HepG2 (cell line): Measurements from ENCODE around the gene SLC2A13. TPM values are rescaled to one million over a fixed set of nuclear protein-coding genes. Genes with fewer than 3 reads are reported as not detected.
A peak's percentile ranks its signal among the peaks of the same experiment; 100 is the strongest.
"Not testable (repeated sequence)": the region's sequence is repeated elsewhere in the genome, so short reads cannot be mapped to it uniquely, and the experiment has no call there.

Source experiments
- ATAC-seq: fragments of 200-7000 bp; cut with Tn5 transposase; 3 replicates; pipeline ENCODE4 v1.9.1; 2020; ENCODE audit warnings: mild to moderate bottlenecking, moderate library complexity
- BruUV-seq: library from RNA; stranded (reverse); fragments of 400-500 nt; replicated peaks from 2 replicates; lab custom pipeline; 2021; lab: Mats Ljungman, UMichigan
- CTCF ChIA-PET: fragments of 300-600 bp; formaldehyde crosslinking; extraction: SDS; loops from one replicate; lab custom pipeline; 2021; ENCODE audit warnings: low total read pairs, inconsistent platforms, low intra/inter-chr PET ratio; lab: Yijun Ruan, JAX
- POLR2A ChIA-PET: fragments of 350-600 bp; sonication (Branson Sonifier 250); formaldehyde crosslinking; loops from one replicate; lab custom pipeline; 2020; ENCODE audit warnings: antibody characterized with exemption, inconsistent platforms; lab: Yijun Ruan, JAX
- DNase-seq: peaks from one replicate; pipeline ENCODE4 v3.0.0-alpha.2; 2015; ENCODE audit warnings: low spot score
- FAIRE-seq: peaks from 3 replicates; lab custom pipeline; 2011; peaks lifted over from hg19 to GRCh38; lab: Jason Lieb, UNC
- H2AFZ ChIP-seq: one replicate; pipeline ENCODE4 v1.6.1; 2011; ENCODE audit warnings: low read length, inconsistent platforms
- H3K27ac ChIP-seq: fragments of 300-600 bp; 3 replicates; pipeline ENCODE4 v1.8.0; 2011; ENCODE audit warnings: mixed run types, mild to moderate bottlenecking, mixed read lengths, low read length, inconsistent platforms; ENCODE audit not compliant: insufficient read depth; ENCODE audit errors: extremely low read length
- H3K27me3 ChIP-seq, 2 experiments: fragments of 200-600 bp in 1 of 2; 2 replicates in 1 of 2; 3 replicates in 1 of 2; pipeline versions ENCODE4 v1.6.0 to v1.8.0; 2011; ENCODE audit warnings: low read length in 2 of 2, mild to moderate bottlenecking in 2 of 2, moderate library complexity in 2 of 2, inconsistent platforms in 1 of 2; ENCODE audit not compliant: insufficient read depth in 2 of 2, control insufficient read depth in 1 of 2
- H3K36me3 ChIP-seq, 2 experiments: fragments of 200-600 bp in 1 of 2; replicated peaks in 1 of 2; 2 replicates in 1 of 2; 3 replicates in 1 of 2; pipeline versions ENCODE4 v1.5.1 to v1.8.0; 2011; ENCODE audit warnings: low read length in 2 of 2, inconsistent platforms in 1 of 2; ENCODE audit not compliant: insufficient read depth in 2 of 2, control insufficient read depth in 1 of 2
- H3K4me1 ChIP-seq: 2 replicates; pipeline ENCODE4 v1.5.1; 2012; ENCODE audit warnings: low read length, inconsistent platforms; ENCODE audit not compliant: insufficient read depth
- H3K4me2 ChIP-seq: 2 replicates; pipeline ENCODE4 v1.6.0; 2011; ENCODE audit warnings: low read depth, low read length, inconsistent platforms
- H3K4me3 ChIP-seq, 3 experiments: fragments of 200-600 bp in 1 of 3; sonication (generic), shearing (Covaris generic) in 1 of 3; replicated peaks in 1 of 3; 2 replicates each; pipeline ENCODE4 v1.5.1; 2011 to 2016; ENCODE audit warnings: low read length in 3 of 3, inconsistent platforms in 2 of 3, low read depth in 2 of 3, mild to moderate bottlenecking in 2 of 3, control low read depth in 1 of 3, mixed read lengths in 1 of 3; ENCODE audit not compliant: insufficient read depth in 1 of 3
- H3K79me2 ChIP-seq: one replicate; pipeline ENCODE4 v1.6.1; 2011; ENCODE audit warnings: low read length, inconsistent platforms; ENCODE audit not compliant: insufficient read depth
- H3K9ac ChIP-seq: 2 replicates; pipeline ENCODE4 v1.6.0; 2011; ENCODE audit warnings: mild to moderate bottlenecking, low read depth, low read length, inconsistent platforms; ENCODE audit not compliant: insufficient read depth
- H3K9me3 ChIP-seq: 2 replicates; pipeline ENCODE4 v1.5.1; 2012; ENCODE audit warnings: mild to moderate bottlenecking, low read length
- H4K20me1 ChIP-seq: 2 replicates; pipeline ENCODE4 v1.6.0; 2011; ENCODE audit warnings: inconsistent platforms, mild to moderate bottlenecking, low read length, moderate library complexity; ENCODE audit not compliant: insufficient read depth
- PCBP1 ChIP-seq: fragments of 200-400 bp; formaldehyde crosslinking; IDR thresholded peaks from 2 replicates; pipeline ENCODE4 v1.6.1; 2017; ENCODE audit warnings: mild to moderate bottlenecking, low read depth, low read length, borderline replicate concordance
- ZNF644 ChIP-seq: IDR thresholded peaks from 2 replicates; pipeline ENCODE4 v1.6.1; 2016; ENCODE audit warnings: low read depth
- WGBS: methylation state at CpG from one replicate; pipeline ENCODE4 v1.1.6; 2017; ENCODE audit warnings: low lambda C conversion rate; 5-methylcytosine and 5-hydroxymethylcytosine counted together
- in situ Hi-C: cut with HindIII; loops from 2 replicates; pipeline ENCODE4 v1.10.0; 2017; ENCODE audit warnings: low pct_unique_long_range_greater_than_20kb; ENCODE audit not compliant: extremely low pct_ligation_motif_present
- intact Hi-C: fragments of 100-400 bp; cut with micrococcal nuclease; formaldehyde crosslinking; loops from one replicate; pipeline ENCODE4 v1.10.0; 2022; ENCODE audit not compliant: unreplicated experiment
- polyA plus RNA-seq, 8 experiments: library from polyadenylated mRNA; depleted of rRNA in 3 of 8; stranded (reverse) in 7 of 8; unstranded in 1 of 8; fragments of >200 nt; fragmentation: Illumina TruSeq in 4 of 8; extraction: Trizol in 4 of 8; gene quantifications; 2 replicates each; pipeline versions ENCODE4 v1.2.1 to v1.2.3, GENCODE V29; 2011 to 2016; ENCODE audit warnings: low read depth in 4 of 8, missing spikeins in 1 of 8, mixed read lengths in 1 of 8; ENCODE audit not compliant: insufficient read depth in 1 of 8
- total RNA-seq, 5 experiments: library from RNA; depleted of rRNA; stranded (reverse); fragments of >200 nt; fragmentation: Illumina TruSeq; extraction: Trizol; gene quantifications; 2 replicates each; pipeline ENCODE4 v1.2.3, GENCODE V29; 2016; ENCODE audit warnings: low read depth in 1 of 5
- TF ChIP-seq, protein P1 (sequence below): sonication (generic); formaldehyde crosslinking; IDR thresholded peaks from 2 replicates; pipeline ENCODE4 v1.4.0; 2020; ENCODE audit warnings: missing genetic modification reagents, borderline replicate concordance

Gene SLC2A13
- total and polyA plus RNA-seq, 2 of the 13 experiments (the other 11 are each of a cell fraction or from before 2014, with no cell fraction given) = 5.5 to 6.0 TPM

DNA sequence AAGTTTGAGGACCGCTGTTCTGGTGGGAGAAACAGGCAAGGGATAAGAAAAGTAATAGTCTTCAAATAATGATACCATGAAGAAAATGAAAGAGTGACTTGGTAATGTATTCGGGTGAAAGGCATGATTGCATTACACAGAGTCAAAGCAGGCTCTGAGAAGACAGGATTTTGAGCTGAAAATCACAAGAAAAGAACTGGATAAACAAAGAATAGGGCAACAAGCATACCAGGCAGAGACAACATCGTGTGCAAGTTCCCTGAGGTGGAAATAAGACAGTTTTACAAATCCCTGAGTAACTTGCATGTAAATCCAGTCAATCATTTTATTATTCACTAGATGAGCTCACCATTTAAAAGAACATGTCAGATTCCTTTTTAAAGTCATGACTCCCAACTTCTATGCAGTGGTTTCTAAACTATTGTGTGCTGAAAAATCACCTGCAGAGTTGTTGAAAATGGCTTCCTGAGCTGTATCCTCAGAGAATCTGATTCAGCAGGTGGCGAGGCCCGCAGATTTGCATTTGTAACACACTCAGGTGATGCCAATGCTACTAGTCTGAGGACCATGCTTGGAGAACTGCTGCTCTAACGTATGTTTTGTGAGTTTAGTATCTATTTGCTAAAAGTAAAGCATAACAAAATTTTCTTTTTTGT is 353.3 kb downstream of the SLC2A13 start (continued):
- TF ChIP-seq PCBP1 = no peak
- TF ChIP-seq, all 625 proteins: peak for 0

GRCh38 chr12:39746151-39746550 is 359.7 kb downstream of the SLC2A13 start:
- not testable (repeated sequence) for H3K9me3 ChIP-seq, FAIRE-seq
- TF ChIP-seq, protein P1, sequence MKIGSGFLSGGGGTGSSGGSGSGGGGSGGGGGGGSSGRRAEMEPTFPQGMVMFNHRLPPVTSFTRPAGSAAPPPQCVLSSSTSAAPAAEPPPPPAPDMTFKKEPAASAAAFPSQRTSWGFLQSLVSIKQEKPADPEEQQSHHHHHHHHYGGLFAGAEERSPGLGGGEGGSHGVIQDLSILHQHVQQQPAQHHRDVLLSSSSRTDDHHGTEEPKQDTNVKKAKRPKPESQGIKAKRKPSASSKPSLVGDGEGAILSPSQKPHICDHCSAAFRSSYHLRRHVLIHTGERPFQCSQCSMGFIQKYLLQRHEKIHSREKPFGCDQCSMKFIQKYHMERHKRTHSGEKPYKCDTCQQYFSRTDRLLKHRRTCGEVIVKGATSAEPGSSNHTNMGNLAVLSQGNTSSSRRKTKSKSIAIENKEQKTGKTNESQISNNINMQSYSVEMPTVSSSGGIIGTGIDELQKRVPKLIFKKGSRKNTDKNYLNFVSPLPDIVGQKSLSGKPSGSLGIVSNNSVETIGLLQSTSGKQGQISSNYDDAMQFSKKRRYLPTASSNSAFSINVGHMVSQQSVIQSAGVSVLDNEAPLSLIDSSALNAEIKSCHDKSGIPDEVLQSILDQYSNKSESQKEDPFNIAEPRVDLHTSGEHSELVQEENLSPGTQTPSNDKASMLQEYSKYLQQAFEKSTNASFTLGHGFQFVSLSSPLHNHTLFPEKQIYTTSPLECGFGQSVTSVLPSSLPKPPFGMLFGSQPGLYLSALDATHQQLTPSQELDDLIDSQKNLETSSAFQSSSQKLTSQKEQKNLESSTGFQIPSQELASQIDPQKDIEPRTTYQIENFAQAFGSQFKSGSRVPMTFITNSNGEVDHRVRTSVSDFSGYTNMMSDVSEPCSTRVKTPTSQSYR (CRISPR knock-in tag) = peak; percentile 88
- TF ChIP-seq ZNF644 (CRISPR knock-in tag) = 0 out of 2 replicates have a peak, but pooled peaks have one; percentile 14
- TF ChIP-seq, all 625 proteins: peak for 2; not testable (repeated sequence) for 623
- DNase-seq = peak; percentile 19
- H3K36me3 ChIP-seq, H2AFZ ChIP-seq, H3K27ac ChIP-seq, H3K79me2 ChIP-seq, CTCF ChIA-PET, H3K27me3 ChIP-seq, H3K4me1 ChIP-seq, BruUV-seq, H3K9ac ChIP-seq, in situ Hi-C loops, H4K20me1 ChIP-seq, POLR2A ChIA-PET: not testable (repeated sequence)
- Histone ChIP-seq H3K4me2 (peak overlapping the region; percentile 29; the same call in 1 of the 2 replicates), H3K4me3 (peak overlapping the region in 1 of 3 experiments; percentile 28; a peak in 1 of 6 replicates)
- intact Hi-C loops = loop anchor here (10.0 kb wide), 1 partner anchor 59 kb away; no protein-coding TSS in a partner anchor
- peak; percentile 47; the same call in 2 of the 3 replicates for ATAC-seq
- WGBS = 17% methylated on average over 1 of the region's 6 CpGs
